Endodermal cell (in vitro differentiated cells): ENCODE results near the gene ZNF576. TPM values are rescaled to one million over a fixed set of nuclear protein-coding genes. Genes with fewer than 3 reads are reported as not detected.
A peak's percentile ranks its signal among the peaks of the same experiment; 100 is the strongest.

Experiments
- DNase-seq: peaks from one replicate; pipeline ENCODE4 v3.0.0-alpha.2; 2017
- H3K27ac ChIP-seq: 2 replicates; pipeline ENCODE4 v1.5.1; 2013; ENCODE audit warnings: mild to moderate bottlenecking, low read depth, low read length, moderate library complexity
- H3K27me3 ChIP-seq: 2 replicates; pipeline ENCODE4 v1.6.1; 2013; ENCODE audit warnings: mild to moderate bottlenecking, low read length, moderate library complexity; ENCODE audit not compliant: insufficient read depth, control insufficient read depth, poor library complexity, severe bottlenecking
- H3K36me3 ChIP-seq: 2 replicates; pipeline ENCODE4 v1.7.0; 2013; ENCODE audit warnings: mild to moderate bottlenecking, low read length, moderate library complexity; ENCODE audit not compliant: control insufficient read depth, insufficient read depth
- H3K4me1 ChIP-seq: one replicate; pipeline ENCODE4 v1.7.0; 2013; ENCODE audit warnings: low read length; ENCODE audit not compliant: control insufficient read depth, insufficient read depth
- H3K4me3 ChIP-seq: 2 replicates; pipeline ENCODE4 v1.5.1; 2013; ENCODE audit warnings: mild to moderate bottlenecking, low read length, moderate library complexity
- H3K9ac ChIP-seq: 2 replicates; pipeline ENCODE4 v1.6.1; 2013; ENCODE audit warnings: mild to moderate bottlenecking, low read length, moderate library complexity; ENCODE audit not compliant: poor library complexity, severe bottlenecking; ENCODE audit errors: extremely low read depth
- H3K9me3 ChIP-seq: 2 replicates; pipeline ENCODE4 v1.6.1; 2013; ENCODE audit warnings: mild to moderate bottlenecking, low read length, moderate library complexity; ENCODE audit not compliant: control insufficient read depth
- H3K27ac Mint-ChIP-seq: 2 replicates; pipeline ENCODE4 v1.8.0; 2020; ENCODE audit warnings: mixed read lengths
- H3K27me3 Mint-ChIP-seq: 2 replicates; pipeline ENCODE4 v1.8.0; 2021; ENCODE audit warnings: mild to moderate bottlenecking, mixed read lengths; ENCODE audit not compliant: insufficient read depth
- H3K36me3 Mint-ChIP-seq: 2 replicates; pipeline ENCODE4 v1.8.0; 2020; ENCODE audit warnings: low read depth, mixed read lengths
- H3K4me1 Mint-ChIP-seq: 2 replicates; pipeline ENCODE4 v1.8.0; 2020; ENCODE audit warnings: mixed read lengths
- H3K4me3 Mint-ChIP-seq: 2 replicates; pipeline ENCODE4 v1.8.0; 2020; ENCODE audit warnings: mild to moderate bottlenecking, moderate library complexity, mixed read lengths
- H3K9me3 Mint-ChIP-seq: 2 replicates; pipeline ENCODE4 v1.8.0; 2020; ENCODE audit warnings: mild to moderate bottlenecking, mixed read lengths
- WGBS, 2 experiments: methylation state at CpG; one replicate each; pipeline versions ENCODE4 v1.1.5 to v1.1.7; 2013; ENCODE audit warnings: missing lambda C conversion rate in 2 of 2, mixed read lengths in 1 of 2; ENCODE audit not compliant: insufficient coverage in 1 of 2, insufficient read length in 1 of 2; 5-methylcytosine and 5-hydroxymethylcytosine counted together
- total RNA-seq, 2 donors: library from RNA; stranded (reverse); fragmentation: NEBNext Ultra II Directional in 1 of 2; extraction: Animal tissue kit (Norgen Biotek cat#: 25700) in 1 of 2; gene quantifications; 2 replicates in 1 of 2; 3 replicates in 1 of 2; pipeline ENCODE4 v1.2.1, GENCODE V29; 2021
- TF ChIP-seq, protein P1 (sequence below): fragments of 200-600 bp; sonication (generic); conservative IDR thresholded peaks from 2 replicates; pipeline ENCODE4 v1.5.0; 2021; ENCODE audit warnings: antibody characterized with exemption, mild to moderate bottlenecking

The ZNF576 gene
- total RNA-seq, 2 donors from 2014 or later, result 11.9 to 12.1 TPM

DNA sequence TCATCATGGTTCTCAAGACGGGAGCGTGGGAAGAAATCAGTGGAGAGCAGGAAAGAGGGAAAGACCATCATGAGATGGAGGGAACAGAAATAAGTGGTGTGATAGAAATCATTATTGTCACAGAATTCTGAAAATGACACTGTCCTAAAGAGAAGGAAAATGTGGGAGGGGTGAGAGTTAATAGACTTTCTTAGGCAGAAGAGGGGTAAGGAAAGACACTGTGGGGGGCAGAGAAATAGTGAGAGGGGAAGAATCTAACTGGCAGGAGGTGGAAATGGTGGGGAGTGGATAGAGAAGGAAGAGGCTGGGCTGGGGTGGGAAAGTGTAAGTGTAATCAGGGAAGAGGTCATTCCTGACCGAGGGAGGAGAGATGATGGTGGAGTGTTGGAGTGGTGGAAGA is 17.6 kb upstream of the ZNF576 start:
- Histone ChIP-seq H3K9ac (no peak overlapping the region), H3K27ac (no peak overlapping the region), H3K4me3 (no peak overlapping the region), H3K4me1 (peaks cover 4% of the 10 kb centered on the region), H3K27me3 (no peaks in the 10 kb centered on the region), H3K9me3 (no peaks in the 10 kb centered on the region), H3K36me3 (peaks cover 5% of the 10 kb centered on the region)
- H3K4me1 Mint-ChIP-seq, result peaks cover 34% of the 10 kb centered on the region
- peak overlapping the region; percentile 78 for H3K4me3 Mint-ChIP-seq
- no peak for DNase-seq
- no peaks in the 10 kb centered on the region for H3K9me3 Mint-ChIP-seq
- 77 to 94% methylated on average over 3 of the region's 3 CpGs for WGBS, 2 experiments
- no peak overlapping the region for H3K27ac Mint-ChIP-seq
- peaks cover 5% of the 10 kb centered on the region for H3K27me3 Mint-ChIP-seq
- TF ChIP-seq, protein P1, sequence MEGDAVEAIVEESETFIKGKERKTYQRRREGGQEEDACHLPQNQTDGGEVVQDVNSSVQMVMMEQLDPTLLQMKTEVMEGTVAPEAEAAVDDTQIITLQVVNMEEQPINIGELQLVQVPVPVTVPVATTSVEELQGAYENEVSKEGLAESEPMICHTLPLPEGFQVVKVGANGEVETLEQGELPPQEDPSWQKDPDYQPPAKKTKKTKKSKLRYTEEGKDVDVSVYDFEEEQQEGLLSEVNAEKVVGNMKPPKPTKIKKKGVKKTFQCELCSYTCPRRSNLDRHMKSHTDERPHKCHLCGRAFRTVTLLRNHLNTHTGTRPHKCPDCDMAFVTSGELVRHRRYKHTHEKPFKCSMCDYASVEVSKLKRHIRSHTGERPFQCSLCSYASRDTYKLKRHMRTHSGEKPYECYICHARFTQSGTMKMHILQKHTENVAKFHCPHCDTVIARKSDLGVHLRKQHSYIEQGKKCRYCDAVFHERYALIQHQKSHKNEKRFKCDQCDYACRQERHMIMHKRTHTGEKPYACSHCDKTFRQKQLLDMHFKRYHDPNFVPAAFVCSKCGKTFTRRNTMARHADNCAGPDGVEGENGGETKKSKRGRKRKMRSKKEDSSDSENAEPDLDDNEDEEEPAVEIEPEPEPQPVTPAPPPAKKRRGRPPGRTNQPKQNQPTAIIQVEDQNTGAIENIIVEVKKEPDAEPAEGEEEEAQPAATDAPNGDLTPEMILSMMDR, result no peak
- peaks cover 7% of the 10 kb centered on the region for H3K36me3 Mint-ChIP-seq

DNA sequence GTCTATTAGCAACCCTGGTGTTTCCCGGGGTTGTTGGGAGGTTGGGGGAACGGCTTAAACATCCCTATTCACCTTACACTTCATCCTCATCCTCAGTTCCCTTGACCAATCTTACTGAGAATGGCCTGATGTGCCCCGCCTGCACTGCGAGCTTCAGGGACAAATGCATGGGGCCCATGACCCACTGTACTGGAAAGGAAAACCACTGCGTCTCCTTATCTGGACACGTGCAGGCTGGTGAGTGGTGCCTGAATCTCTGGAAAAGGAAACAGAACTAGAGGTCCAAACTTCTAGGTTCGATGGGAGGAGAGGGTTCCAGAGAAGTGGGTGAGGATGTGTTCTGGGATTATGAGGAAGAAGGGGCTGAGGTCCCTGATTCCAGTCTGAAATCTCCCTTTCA is 14.9 kb upstream of the ZNF576 start:
- H3K36me3 Mint-ChIP-seq, result peaks cover 19% of the 10 kb centered on the region
- 78 to 80% methylated on average over 7 of the region's 7 CpGs for WGBS, 2 experiments
- DNase-seq, result no peak
- Histone ChIP-seq H3K9me3 (no peaks in the 10 kb centered on the region), H3K4me1 (peaks cover 2% of the 10 kb centered on the region), H3K27ac (no peak overlapping the region), H3K36me3 (peaks cover 12% of the 10 kb centered on the region), H3K9ac (no peak overlapping the region), H3K27me3 (no peaks in the 10 kb centered on the region), H3K4me3 (no peak overlapping the region)
- peaks cover 5% of the 10 kb centered on the region for H3K27me3 Mint-ChIP-seq
- no peak overlapping the region for H3K27ac Mint-ChIP-seq
- H3K4me3 Mint-ChIP-seq, result peak overlapping the region; percentile 78
- TF ChIP-seq, protein P1, result no peak
- H3K4me1 Mint-ChIP-seq, result peaks cover 25% of the 10 kb centered on the region
- no peaks in the 10 kb centered on the region for H3K9me3 Mint-ChIP-seq

- no peaks in the 10 kb centered on the region for H3K27me3 ChIP-seq
- Mint-ChIP-seq H3K36me3 (peaks cover 24% of the 10 kb centered on the region), H3K4me1 (peaks cover 18% of the 10 kb centered on the region), H3K27ac (no peak overlapping the region), H3K4me3 (no peak overlapping the region), H3K27me3 (peaks cover 5% of the 10 kb centered on the region), H3K9me3 (no peaks in the 10 kb centered on the region)
- H3K36me3 ChIP-seq, result peaks cover 18% of the 10 kb centered on the region
- H3K4me3 ChIP-seq, result no peak overlapping the region
- H3K27ac ChIP-seq, result no peak overlapping the region
- TF ChIP-seq, protein P1, result no peak
- no peaks in the 10 kb centered on the region for H3K4me1 ChIP-seq
- no peak for DNase-seq
- H3K9me3 ChIP-seq, result no peaks in the 10 kb centered on the region
- no peak overlapping the region for H3K9ac ChIP-seq
- 78 to 86% methylated on average over 2 of the region's 2 CpGs for WGBS, 2 experiments
Observed at GRCh38 chr19:43582495-43582894, 13.9 kb upstream of the ZNF576 start.
